Lung (tissue), 12 donors: Measurements from ENCODE around the gene KRT3. TPM values are rescaled to one million over a fixed set of nuclear protein-coding genes. Genes with fewer than 3 reads are reported as not detected.

Experiments
- ATAC-seq: fragments of 200-7000 bp; cut with Tn5 transposase; one replicate; pipeline ENCODE4 v1.9.1; 2020; ENCODE audit warnings: moderate number of reproducible peaks; ENCODE audit not compliant: insufficient read depth, low FRiP score
- DNase-seq, 3 donors: peaks; one replicate each; pipeline ENCODE4 v3.0.0-alpha.2; 2013 to 2017
- H3K27ac ChIP-seq, 2 donors: one replicate each; pipeline ENCODE4 v1.5.1; 2013; ENCODE audit warnings: mild to moderate bottlenecking in 2 of 2, moderate library complexity in 2 of 2, control low read depth in 1 of 2, inconsistent platforms in 1 of 2, low read depth in 1 of 2, low read length in 1 of 2
- H3K27me3 ChIP-seq, 3 donors: one replicate each; pipeline ENCODE4 v1.5.1; 2013; ENCODE audit warnings: low read length in 2 of 3; ENCODE audit not compliant: control insufficient read depth in 3 of 3, insufficient read depth in 3 of 3
- H3K36me3 ChIP-seq, 4 donors: one replicate each; pipeline ENCODE4 v1.5.1; 2013; ENCODE audit warnings: low read length in 4 of 4, mild to moderate bottlenecking in 1 of 4, moderate library complexity in 1 of 4; ENCODE audit not compliant: control insufficient read depth in 4 of 4, insufficient read depth in 4 of 4
- H3K4me1 ChIP-seq, 5 donors: one replicate each; pipeline ENCODE4 v1.5.1; 2013; ENCODE audit warnings: low read length in 5 of 5, mild to moderate bottlenecking in 2 of 5, moderate library complexity in 1 of 5; ENCODE audit not compliant: control insufficient read depth in 5 of 5, insufficient read depth in 5 of 5
- H3K4me3 ChIP-seq: one replicate; pipeline ENCODE4 v1.5.1; 2013; ENCODE audit warnings: mild to moderate bottlenecking, control low read depth, moderate library complexity
- H3K9ac ChIP-seq, 2 donors: one replicate each; pipeline ENCODE4 v1.5.1; 2013; ENCODE audit warnings: low read length in 2 of 2, control low read depth in 1 of 2; ENCODE audit not compliant: insufficient read depth in 1 of 2
- H3K9me3 ChIP-seq, 4 donors: one replicate each; pipeline ENCODE4 v1.5.1; 2013; ENCODE audit warnings: low read length in 3 of 4, mild to moderate bottlenecking in 1 of 4, moderate library complexity in 1 of 4; ENCODE audit not compliant: control insufficient read depth in 4 of 4, insufficient read depth in 3 of 4
- WGBS, 2 donors: extraction: QIAGEN DNeasy Blood & Tissue Kit; methylation state at CpG; one replicate each; pipeline ENCODE4 v1.1.7; 2013; 5-methylcytosine and 5-hydroxymethylcytosine counted together
- polyA plus RNA-seq, 2 donors: library from polyadenylated mRNA; stranded (reverse); fragments of 200-250 nt; gene quantifications; one replicate each; pipeline ENCODE4 v1.2.1, GENCODE V29; 2013
- total RNA-seq, 2 donors: library from RNA; depleted of rRNA in 1 of 2; stranded (reverse); fragments of >200 nt in 1 of 2; gene quantifications; one replicate each; pipeline ENCODE4 v1.2.1, GENCODE V29; 2014 to 2021
- TF ChIP-seq, protein P1 (sequence below): IDR thresholded peaks from 2 replicates; pipeline ENCODE4 v1.5.1; 2012; ENCODE audit warnings: mild to moderate bottlenecking; ENCODE audit errors: control extremely low read depth, extremely low read depth
- donor health status: control.
- donor health status: control.
- donor health status: Bipolar disorder and iron deficiency.
- donor health status: healthy.
- donor health status: DM: yes; HTN: yes; CAD: no.

Gene KRT3
- total and polyA plus RNA-seq, 4 donors, result not detected

DNA sequence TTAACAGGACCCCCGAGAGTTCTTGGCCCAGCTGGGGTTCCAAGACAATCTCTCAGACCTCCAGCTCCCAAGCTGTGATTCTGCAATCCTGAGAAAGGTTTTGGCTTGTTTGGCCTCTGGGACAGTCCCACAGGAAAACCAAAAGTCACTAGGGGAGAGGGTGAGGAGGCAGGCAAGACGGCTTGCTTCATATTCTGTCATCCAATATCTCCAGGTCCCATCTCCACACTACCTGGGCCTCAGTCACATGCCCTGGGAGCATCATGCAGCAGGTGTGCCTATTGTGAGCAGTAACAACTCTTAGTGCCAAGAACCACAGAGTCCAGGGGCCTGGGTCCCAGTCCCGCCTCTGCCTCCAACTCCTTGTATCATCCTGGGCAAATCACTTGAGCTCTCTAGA lies 36.5 kb upstream of the KRT3 start:
- no peaks in the 10 kb centered on the region for H3K36me3 ChIP-seq
- H3K4me1 ChIP-seq, result no peaks in the 10 kb centered on the region
- WGBS, 2 donors, result 86 to 89% methylated on average over 3 of the region's 3 CpGs
- no peak overlapping the region for H3K27ac ChIP-seq
- H3K9ac ChIP-seq, result no peak overlapping the region
- DNase-seq, result no peak
- peaks cover 0 to 14% (median 0%) of the 10 kb centered on the region in 3 donors for H3K27me3 ChIP-seq
- H3K4me3 ChIP-seq, result no peak overlapping the region
- TF ChIP-seq, protein P1, sequence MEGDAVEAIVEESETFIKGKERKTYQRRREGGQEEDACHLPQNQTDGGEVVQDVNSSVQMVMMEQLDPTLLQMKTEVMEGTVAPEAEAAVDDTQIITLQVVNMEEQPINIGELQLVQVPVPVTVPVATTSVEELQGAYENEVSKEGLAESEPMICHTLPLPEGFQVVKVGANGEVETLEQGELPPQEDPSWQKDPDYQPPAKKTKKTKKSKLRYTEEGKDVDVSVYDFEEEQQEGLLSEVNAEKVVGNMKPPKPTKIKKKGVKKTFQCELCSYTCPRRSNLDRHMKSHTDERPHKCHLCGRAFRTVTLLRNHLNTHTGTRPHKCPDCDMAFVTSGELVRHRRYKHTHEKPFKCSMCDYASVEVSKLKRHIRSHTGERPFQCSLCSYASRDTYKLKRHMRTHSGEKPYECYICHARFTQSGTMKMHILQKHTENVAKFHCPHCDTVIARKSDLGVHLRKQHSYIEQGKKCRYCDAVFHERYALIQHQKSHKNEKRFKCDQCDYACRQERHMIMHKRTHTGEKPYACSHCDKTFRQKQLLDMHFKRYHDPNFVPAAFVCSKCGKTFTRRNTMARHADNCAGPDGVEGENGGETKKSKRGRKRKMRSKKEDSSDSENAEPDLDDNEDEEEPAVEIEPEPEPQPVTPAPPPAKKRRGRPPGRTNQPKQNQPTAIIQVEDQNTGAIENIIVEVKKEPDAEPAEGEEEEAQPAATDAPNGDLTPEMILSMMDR, result no peak
- ATAC-seq, result no peak
- no peaks in the 10 kb centered on the region for H3K9me3 ChIP-seq

DNA sequence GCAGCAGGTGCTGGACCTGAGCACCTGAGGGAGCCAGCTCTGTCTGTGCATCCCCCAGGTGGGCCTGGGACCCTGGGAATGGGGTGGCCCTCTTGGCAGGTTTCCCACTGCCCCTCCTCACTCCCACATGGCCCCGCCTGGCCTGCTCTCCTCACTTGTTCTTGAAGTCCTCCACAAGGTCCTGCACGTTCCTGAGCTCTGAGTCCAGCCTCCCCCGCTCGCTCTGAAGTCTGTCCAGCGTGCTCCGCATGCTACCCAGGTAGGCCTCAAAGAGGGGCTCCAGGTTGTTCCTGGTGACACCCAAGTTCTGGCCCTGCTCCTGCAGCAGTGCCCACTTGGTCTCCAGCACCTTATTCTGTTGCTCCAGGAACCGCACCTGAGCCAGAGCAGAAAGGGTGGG lies 35.3 kb upstream of the KRT3 start:
- DNase-seq (no peak), ATAC-seq (no peak)
- WGBS, 2 donors, result 86 to 91% methylated on average over 7 of the region's 7 CpGs
- TF ChIP-seq, protein P1, result no peak
- H3K27ac ChIP-seq, result no peak overlapping the region
- H3K9ac ChIP-seq, result no peak overlapping the region
- H3K36me3 ChIP-seq, result no peaks in the 10 kb centered on the region
- H3K9me3 ChIP-seq, result peaks cover 0 to 3% (median 0%) of the 10 kb centered on the region in 4 donors
- peaks cover 0 to 15% (median 0%) of the 10 kb centered on the region in 3 donors for H3K27me3 ChIP-seq
- peaks cover 0 to 5% (median 0%) of the 10 kb centered on the region in 5 donors for H3K4me1 ChIP-seq
- H3K4me3 ChIP-seq, result no peak overlapping the region

DNA sequence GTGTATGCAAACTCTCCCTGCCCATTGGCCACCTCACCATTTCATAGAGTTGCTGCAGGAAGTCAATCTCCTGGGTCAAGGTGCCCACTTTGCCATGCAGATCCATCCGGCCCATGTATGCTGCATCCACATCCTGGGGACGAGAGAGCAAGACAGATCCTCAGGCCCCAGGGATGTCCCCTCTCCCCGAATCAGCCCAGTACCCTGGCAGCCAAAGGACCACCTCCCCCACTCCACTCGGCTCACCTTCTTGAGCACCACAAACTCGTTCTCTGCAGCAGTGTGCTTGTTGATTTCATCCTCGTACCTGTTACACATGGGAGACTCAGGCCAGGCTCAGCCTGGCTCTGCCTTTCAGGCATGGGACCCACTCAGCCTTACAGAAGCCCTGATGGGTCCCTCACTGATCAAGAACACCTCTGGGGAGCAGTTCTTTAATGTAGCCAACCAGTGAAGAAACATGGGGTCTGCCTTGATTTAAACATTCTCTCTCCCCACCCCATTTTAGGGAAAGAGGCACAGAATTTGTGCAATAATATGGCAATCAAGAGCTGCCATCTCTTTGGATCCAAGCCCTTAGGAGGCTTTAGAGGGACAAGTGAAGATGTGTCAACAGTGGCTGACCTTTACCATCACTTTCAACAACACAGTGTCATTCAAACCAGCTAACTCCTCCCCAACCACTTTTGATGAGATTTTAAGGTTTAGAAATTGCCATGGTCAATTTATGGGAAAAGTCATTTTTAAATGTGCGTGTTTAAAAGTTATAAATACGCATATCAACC lies 34.3 kb upstream of the KRT3 start:
- 82% methylated on average over 8 of the region's 8 CpGs for WGBS, 2 donors
- Histone ChIP-seq H3K36me3 (no peaks in the 10 kb centered on the region), H3K9me3 (peaks cover 0 to 3% (median 0%) of the 10 kb centered on the region in 4 donors), H3K27ac (no peak overlapping the region), H3K4me3 (no peak overlapping the region), H3K4me1 (peaks cover 0 to 5% (median 0%) of the 10 kb centered on the region in 5 donors), H3K9ac (no peak overlapping the region), H3K27me3 (peaks cover 0 to 24% (median 0%) of the 10 kb centered on the region in 3 donors)
- DNase-seq (no peak), ATAC-seq (no peak)
- TF ChIP-seq, protein P1, result no peak
